ENCODE data around the gene CD160.

DNA sequence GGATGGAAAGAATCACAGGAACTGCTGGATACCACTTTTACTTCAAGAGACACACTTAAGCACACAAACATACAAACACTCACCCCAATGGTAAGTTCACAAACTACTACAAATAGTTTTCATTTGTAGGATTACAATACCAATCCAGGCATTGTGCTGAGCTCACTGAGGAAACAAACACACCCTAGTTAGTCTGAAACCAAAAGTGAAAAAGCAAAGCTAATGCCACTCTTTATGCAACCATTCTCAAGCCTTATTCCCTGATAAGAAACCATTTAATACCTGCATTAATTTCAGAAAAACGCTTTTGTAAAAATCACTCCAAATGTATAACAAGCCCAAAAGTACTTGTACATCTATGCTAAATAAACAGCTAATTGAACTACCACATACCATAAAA lies 66.2 kb downstream of the CD160 start:
- TF ChIP-seq, protein P1, sequence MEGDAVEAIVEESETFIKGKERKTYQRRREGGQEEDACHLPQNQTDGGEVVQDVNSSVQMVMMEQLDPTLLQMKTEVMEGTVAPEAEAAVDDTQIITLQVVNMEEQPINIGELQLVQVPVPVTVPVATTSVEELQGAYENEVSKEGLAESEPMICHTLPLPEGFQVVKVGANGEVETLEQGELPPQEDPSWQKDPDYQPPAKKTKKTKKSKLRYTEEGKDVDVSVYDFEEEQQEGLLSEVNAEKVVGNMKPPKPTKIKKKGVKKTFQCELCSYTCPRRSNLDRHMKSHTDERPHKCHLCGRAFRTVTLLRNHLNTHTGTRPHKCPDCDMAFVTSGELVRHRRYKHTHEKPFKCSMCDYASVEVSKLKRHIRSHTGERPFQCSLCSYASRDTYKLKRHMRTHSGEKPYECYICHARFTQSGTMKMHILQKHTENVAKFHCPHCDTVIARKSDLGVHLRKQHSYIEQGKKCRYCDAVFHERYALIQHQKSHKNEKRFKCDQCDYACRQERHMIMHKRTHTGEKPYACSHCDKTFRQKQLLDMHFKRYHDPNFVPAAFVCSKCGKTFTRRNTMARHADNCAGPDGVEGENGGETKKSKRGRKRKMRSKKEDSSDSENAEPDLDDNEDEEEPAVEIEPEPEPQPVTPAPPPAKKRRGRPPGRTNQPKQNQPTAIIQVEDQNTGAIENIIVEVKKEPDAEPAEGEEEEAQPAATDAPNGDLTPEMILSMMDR (IDR thresholded peaks at IDR 0.05): no peak
- no peak for TF ChIP-seq POLR2A (IDR thresholded peaks at IDR 0.05)

All from ovary (tissue), 3 donors.